DMS79 treated with DMSO at 0.1 percent for 48 hours (cell line): ENCODE results near the gene SUMF1.
"Not testable (repeated sequence)": the region's sequence is repeated elsewhere in the genome, so short reads cannot be mapped to it uniquely, and the experiment has no call there.

Source experiments
- DNase-seq: peaks from one replicate; lab custom pipeline; 2025; lab: John Stamatoyannopoulos, UW

SUMF1 gene

GRCh38 chr3:4460334-4460733 lies 6.7 kb downstream of the SUMF1 start:
- DNase-seq, result no peak

- no peak for DNase-seq
Observed at GRCh38 chr3:4458961-4459360, 8.1 kb downstream of the SUMF1 start.

GRCh38 chr3:4456780-4457179 lies 10.3 kb downstream of the SUMF1 start:
- DNase-seq, result not testable (repeated sequence)

- no peak for DNase-seq
Observed at GRCh38 chr3:4454142-4454541, 12.9 kb downstream of the SUMF1 start.

GRCh38 chr3:4449043-4449805 lies 17.8 kb downstream of the SUMF1 start:
- DNase-seq, result no peak

GRCh38 chr3:4448187-4448586 lies 18.9 kb downstream of the SUMF1 start:
- no peak for DNase-seq

GRCh38 chr3:4447295-4447999 lies 19.6 kb downstream of the SUMF1 start:
- DNase-seq, result no peak

GRCh38 chr3:4440951-4441350 lies 26.1 kb downstream of the SUMF1 start:
- DNase-seq, result no peak

GRCh38 chr3:4438296-4438695 lies 28.8 kb downstream of the SUMF1 start:
- no peak for DNase-seq

- no peak for DNase-seq
Observed at GRCh38 chr3:4432259-4432658, 34.8 kb downstream of the SUMF1 start.

- no peak for DNase-seq
Observed at GRCh38 chr3:4429648-4430350, 37.3 kb downstream of the SUMF1 start.

GRCh38 chr3:4426782-4427344 lies 40.2 kb downstream of the SUMF1 start:
- peak; percentile 13 for DNase-seq

- DNase-seq, result no peak
Observed at GRCh38 chr3:4426261-4426781, 40.7 kb downstream of the SUMF1 start.

GRCh38 chr3:4425707-4426106 lies 41.4 kb downstream of the SUMF1 start:
- no peak for DNase-seq

- DNase-seq, result no peak
Observed at GRCh38 chr3:4425055-4425454, 42.0 kb downstream of the SUMF1 start.

GRCh38 chr3:4421121-4421520 lies 45.9 kb downstream of the SUMF1 start:
- no peak for DNase-seq

GRCh38 chr3:4419920-4420319 lies 47.1 kb downstream of the SUMF1 start:
- no peak for DNase-seq

- DNase-seq, result no peak
Observed at GRCh38 chr3:4419386-4419785, 47.7 kb downstream of the SUMF1 start.

GRCh38 chr3:4418156-4418555 lies 48.9 kb downstream of the SUMF1 start:
- no peak for DNase-seq

- peak; percentile 5 for DNase-seq
Observed at GRCh38 chr3:4417449-4417848, 49.6 kb downstream of the SUMF1 start.

- no peak for DNase-seq
Observed at GRCh38 chr3:4416961-4417360, 50.1 kb downstream of the SUMF1 start.

GRCh38 chr3:4416427-4416945 lies 50.6 kb downstream of the SUMF1 start:
- DNase-seq, result no peak
